OCI-LY7 (cell line): ENCODE results near the gene HIGD2A.

Experiments used
- EZH2phosphoT487 ChIP-seq: fragments of 200-600 bp; sonication (generic); IDR thresholded peaks from 2 replicates; pipeline ENCODE4 v1.6.1; 2018; ENCODE audit warnings: low read depth, borderline replicate concordance, mild to moderate bottlenecking, mixed run types, antibody characterized with exemption, low read length, moderate library complexity, mixed read lengths
- TF ChIP-seq, protein P1 (sequence below): fragments of 200-600 bp; sonication (generic); conservative IDR thresholded peaks from 2 replicates; pipeline ENCODE4 v1.5.1; 2014; ENCODE audit warnings: mild to moderate bottlenecking, antibody characterized with exemption, low read length, moderate library complexity, mixed read lengths

DNA sequence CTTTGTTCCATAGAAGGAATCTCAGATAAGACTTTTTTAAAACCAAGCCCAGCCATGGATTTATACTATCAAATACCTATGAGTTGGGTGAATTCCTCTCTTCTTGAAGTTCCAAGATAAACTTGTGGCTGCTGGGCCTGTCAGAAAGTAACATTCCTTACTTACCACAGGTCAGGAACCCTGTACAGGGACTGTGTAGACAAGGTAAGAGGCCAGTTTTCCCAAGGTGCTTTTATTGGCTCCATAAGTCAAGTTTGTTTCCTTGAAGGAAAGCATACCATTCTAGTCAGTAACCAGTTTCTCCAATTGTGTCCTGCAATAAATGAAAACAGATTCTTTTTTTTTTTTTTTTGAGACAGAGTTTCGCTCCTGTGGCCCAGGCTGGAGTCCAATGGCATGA, 36.6 kb downstream of the HIGD2A start:
- TF ChIP-seq, protein P1, sequence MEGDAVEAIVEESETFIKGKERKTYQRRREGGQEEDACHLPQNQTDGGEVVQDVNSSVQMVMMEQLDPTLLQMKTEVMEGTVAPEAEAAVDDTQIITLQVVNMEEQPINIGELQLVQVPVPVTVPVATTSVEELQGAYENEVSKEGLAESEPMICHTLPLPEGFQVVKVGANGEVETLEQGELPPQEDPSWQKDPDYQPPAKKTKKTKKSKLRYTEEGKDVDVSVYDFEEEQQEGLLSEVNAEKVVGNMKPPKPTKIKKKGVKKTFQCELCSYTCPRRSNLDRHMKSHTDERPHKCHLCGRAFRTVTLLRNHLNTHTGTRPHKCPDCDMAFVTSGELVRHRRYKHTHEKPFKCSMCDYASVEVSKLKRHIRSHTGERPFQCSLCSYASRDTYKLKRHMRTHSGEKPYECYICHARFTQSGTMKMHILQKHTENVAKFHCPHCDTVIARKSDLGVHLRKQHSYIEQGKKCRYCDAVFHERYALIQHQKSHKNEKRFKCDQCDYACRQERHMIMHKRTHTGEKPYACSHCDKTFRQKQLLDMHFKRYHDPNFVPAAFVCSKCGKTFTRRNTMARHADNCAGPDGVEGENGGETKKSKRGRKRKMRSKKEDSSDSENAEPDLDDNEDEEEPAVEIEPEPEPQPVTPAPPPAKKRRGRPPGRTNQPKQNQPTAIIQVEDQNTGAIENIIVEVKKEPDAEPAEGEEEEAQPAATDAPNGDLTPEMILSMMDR, result no peak
- TF ChIP-seq EZH2phosphoT487, result no peak
